IMR-90 (cell line): ENCODE results near the gene ESR1.
"Not testable (repeated sequence)": the region's sequence is repeated elsewhere in the genome, so short reads cannot be mapped to it uniquely, and the experiment has no call there.

ENCODE experiments used
- CHD1 ChIP-seq: IDR thresholded peaks from 2 replicates; pipeline ENCODE4 v1.6.1; 2012; ENCODE audit warnings: low read depth, low read length, improper control_type of control experiment
- ELK1 ChIP-seq: fragments of 150-350 bp; IDR thresholded peaks from 2 replicates; pipeline ENCODE4 v1.6.1; 2016; ENCODE audit warnings: low read depth, mild to moderate bottlenecking, low read length, moderate library complexity, borderline replicate concordance
- MAZ ChIP-seq: IDR thresholded peaks from 2 replicates; pipeline ENCODE4 v1.6.1; 2012; ENCODE audit warnings: low read depth, mild to moderate bottlenecking, low read length, improper control_type of control experiment, moderate library complexity, borderline replicate concordance
- MXI1 ChIP-seq: IDR thresholded peaks from 2 replicates; pipeline ENCODE4 v1.6.1; 2012; ENCODE audit warnings: low read depth, mild to moderate bottlenecking, low read length, moderate library complexity, borderline replicate concordance
- POLR2A ChIP-seq: IDR thresholded peaks from 2 replicates; pipeline ENCODE4 v1.6.1; 2012; ENCODE audit warnings: mild to moderate bottlenecking, low read depth, low read length
- RAD21 ChIP-seq: IDR thresholded peaks from 2 replicates; pipeline ENCODE4 v1.6.1; 2012; ENCODE audit warnings: low read length, improper control_type of control experiment
- RCOR1 ChIP-seq: IDR thresholded peaks from 2 replicates; pipeline ENCODE4 v1.6.1; 2012; ENCODE audit warnings: mild to moderate bottlenecking, low read length, improper control_type of control experiment; ENCODE audit not compliant: insufficient replicate concordance
- RFX5 ChIP-seq: IDR thresholded peaks from 2 replicates; pipeline ENCODE4 v1.8.0; 2012; ENCODE audit warnings: low read depth, mild to moderate bottlenecking, low read length, moderate library complexity
- SMC3 ChIP-seq: fragments of 150-350 bp; IDR thresholded peaks from 2 replicates; pipeline ENCODE4 v1.6.1; 2016; ENCODE audit warnings: low read depth, mild to moderate bottlenecking, antibody characterized with exemption, low read length, moderate library complexity
- USF2 ChIP-seq: fragments of 150-350 bp; IDR thresholded peaks from 2 replicates; pipeline ENCODE4 v1.6.1; 2017; ENCODE audit warnings: mild to moderate bottlenecking, antibody characterized with exemption, low read length, low read depth
- TF ChIP-seq, protein P1 (sequence below): conservative IDR thresholded peaks from 2 replicates; pipeline ENCODE4 v1.5.1; 2012; ENCODE audit warnings: mild to moderate bottlenecking, low read depth, low read length, improper control_type of control experiment

DNA sequence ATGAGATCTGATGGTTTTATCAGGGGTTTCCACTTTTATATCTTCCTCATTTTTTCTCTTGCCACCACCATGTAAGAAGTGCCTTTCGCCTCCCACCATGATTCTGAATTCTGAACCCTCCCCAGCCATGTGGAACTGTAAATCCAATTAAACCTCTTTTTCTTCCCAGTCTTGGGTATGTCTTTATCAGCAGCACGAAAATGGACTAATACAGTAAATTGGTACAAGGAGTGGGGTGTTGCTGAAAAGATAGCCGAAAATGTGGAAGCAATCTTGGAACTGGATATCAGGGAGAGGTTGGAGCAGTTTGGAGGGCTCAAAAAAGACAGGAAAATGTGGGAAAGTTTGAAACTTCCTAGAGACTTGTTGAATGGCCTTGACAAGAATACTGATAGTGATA lies 268.8 kb downstream of the ESR1 start:
- TF ChIP-seq MAZ, POLR2A, RAD21, SMC3, MXI1, RFX5, ELK1, USF2, RCOR1, CHD1: not testable (repeated sequence)
- TF ChIP-seq, protein P1, sequence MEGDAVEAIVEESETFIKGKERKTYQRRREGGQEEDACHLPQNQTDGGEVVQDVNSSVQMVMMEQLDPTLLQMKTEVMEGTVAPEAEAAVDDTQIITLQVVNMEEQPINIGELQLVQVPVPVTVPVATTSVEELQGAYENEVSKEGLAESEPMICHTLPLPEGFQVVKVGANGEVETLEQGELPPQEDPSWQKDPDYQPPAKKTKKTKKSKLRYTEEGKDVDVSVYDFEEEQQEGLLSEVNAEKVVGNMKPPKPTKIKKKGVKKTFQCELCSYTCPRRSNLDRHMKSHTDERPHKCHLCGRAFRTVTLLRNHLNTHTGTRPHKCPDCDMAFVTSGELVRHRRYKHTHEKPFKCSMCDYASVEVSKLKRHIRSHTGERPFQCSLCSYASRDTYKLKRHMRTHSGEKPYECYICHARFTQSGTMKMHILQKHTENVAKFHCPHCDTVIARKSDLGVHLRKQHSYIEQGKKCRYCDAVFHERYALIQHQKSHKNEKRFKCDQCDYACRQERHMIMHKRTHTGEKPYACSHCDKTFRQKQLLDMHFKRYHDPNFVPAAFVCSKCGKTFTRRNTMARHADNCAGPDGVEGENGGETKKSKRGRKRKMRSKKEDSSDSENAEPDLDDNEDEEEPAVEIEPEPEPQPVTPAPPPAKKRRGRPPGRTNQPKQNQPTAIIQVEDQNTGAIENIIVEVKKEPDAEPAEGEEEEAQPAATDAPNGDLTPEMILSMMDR, result not testable (repeated sequence)
